ENCODE measurements around the gene VSIG4.

Gene VSIG4

GRCh38 chrX:65999029-65999562 lies 40.8 kb downstream of the VSIG4 start:
- Histone ChIP-seq H2BK15ac (ENCODE audit: low read length) (no peak overlapping the region), H3K23ac (ENCODE audit: low read depth, low read length, poor library complexity) (no peak overlapping the region), H3K4me3 (ENCODE audit: low read length in 2 of 2) (no peak overlapping the region), H3K18ac (ENCODE audit: low read length) (no peak overlapping the region), H3K27me3 (ENCODE audit: control insufficient read depth in 3 of 3, insufficient read depth in 3 of 3, low read depth in 1 of 3, low read length in 3 of 3) (no peaks in the 10 kb centered on the region), H3K9ac (ENCODE audit: low read depth, low read length, poor library complexity) (no peak overlapping the region), H2AK5ac (ENCODE audit: low read depth, low read length) (no peak overlapping the region), H4K91ac (ENCODE audit: low read depth, low read length, poor library complexity) (no peak overlapping the region), H2AFZ (ENCODE audit: low read length) (no peak overlapping the region), H2BK5ac (ENCODE audit: low read length) (no peak overlapping the region), H3K36me3 (replicated peaks in 1 of 2; ENCODE audit: control insufficient read depth in 2 of 2, insufficient read depth in 2 of 2, low read length in 2 of 2) (no peaks in the 10 kb centered on the region), H3K27ac (replicated peaks; ENCODE audit: low read length) (no peak overlapping the region), H3K4me2 (ENCODE audit: insufficient read depth, low read length, poor library complexity, severe bottlenecking) (no peak overlapping the region), H3K4ac (ENCODE audit: low read length) (no peak overlapping the region), H3K79me1 (ENCODE audit: low read depth, low read length) (no peaks in the 10 kb centered on the region), H3K4me1 (ENCODE audit: control insufficient read depth in 2 of 2, insufficient read depth in 1 of 2, low read depth in 1 of 2, low read length in 2 of 2) (no peaks in the 10 kb centered on the region), H2BK12ac (ENCODE audit: low read length) (no peak overlapping the region), H4K8ac (ENCODE audit: low read depth, low read length) (no peak overlapping the region), H3K14ac (ENCODE audit: low read length) (no peak overlapping the region), H2BK120ac (ENCODE audit: low read depth, low read length) (no peak overlapping the region), H3K9me3 (replicated peaks in 1 of 2; ENCODE audit: control insufficient read depth in 2 of 2, insufficient read depth in 1 of 2, low read depth in 1 of 2, low read length in 2 of 2) (no peaks in the 10 kb centered on the region)
- no peak for DNase-seq (ENCODE audit: low spot score)
- no CpG with 5 or more reads among the region's 3 CpGs for WGBS, 2 donors (ENCODE audit: extremely low coverage in 2 of 2, insufficient read length in 2 of 2, insufficient replicate concordance in 1 of 2)

- Histone ChIP-seq H3K27me3 (ENCODE audit: control insufficient read depth in 3 of 3, insufficient read depth in 3 of 3, low read depth in 1 of 3, low read length in 3 of 3) (no peaks in the 10 kb centered on the region), H2AFZ (ENCODE audit: low read length) (no peak overlapping the region), H2BK15ac (ENCODE audit: low read length) (no peak overlapping the region), H2BK120ac (ENCODE audit: low read depth, low read length) (no peak overlapping the region), H2BK12ac (ENCODE audit: low read length) (no peak overlapping the region), H2BK5ac (ENCODE audit: low read length) (no peak overlapping the region), H2AK5ac (ENCODE audit: low read depth, low read length) (no peak overlapping the region), H3K23ac (ENCODE audit: low read depth, low read length, poor library complexity) (no peak overlapping the region), H3K27ac (replicated peaks; ENCODE audit: low read length) (no peak overlapping the region), H3K18ac (ENCODE audit: low read length) (no peak overlapping the region), H4K91ac (ENCODE audit: low read depth, low read length, poor library complexity) (no peak overlapping the region), H4K8ac (ENCODE audit: low read depth, low read length) (no peak overlapping the region), H3K14ac (ENCODE audit: low read length) (no peak overlapping the region), H3K4me3 (ENCODE audit: low read length in 2 of 2) (no peak overlapping the region), H3K9me3 (replicated peaks in 1 of 2; ENCODE audit: control insufficient read depth in 2 of 2, insufficient read depth in 1 of 2, low read depth in 1 of 2, low read length in 2 of 2) (no peaks in the 10 kb centered on the region), H3K4ac (ENCODE audit: low read length) (no peak overlapping the region), H3K36me3 (replicated peaks in 1 of 2; ENCODE audit: control insufficient read depth in 2 of 2, insufficient read depth in 2 of 2, low read length in 2 of 2) (no peaks in the 10 kb centered on the region), H3K4me2 (ENCODE audit: insufficient read depth, low read length, poor library complexity, severe bottlenecking) (no peak overlapping the region), H3K4me1 (ENCODE audit: control insufficient read depth in 2 of 2, insufficient read depth in 1 of 2, low read depth in 1 of 2, low read length in 2 of 2) (no peaks in the 10 kb centered on the region), H3K79me1 (ENCODE audit: low read depth, low read length) (no peaks in the 10 kb centered on the region), H3K9ac (ENCODE audit: low read depth, low read length, poor library complexity) (no peak overlapping the region)
- no peak for DNase-seq (ENCODE audit: low spot score)
- no CpG with 5 or more reads among the region's 2 CpGs for WGBS, 2 donors (ENCODE audit: extremely low coverage in 2 of 2, insufficient read length in 2 of 2, insufficient replicate concordance in 1 of 2)
Measured at GRCh38 chrX:65997978-65998717, 41.7 kb downstream of the VSIG4 start.

DNA sequence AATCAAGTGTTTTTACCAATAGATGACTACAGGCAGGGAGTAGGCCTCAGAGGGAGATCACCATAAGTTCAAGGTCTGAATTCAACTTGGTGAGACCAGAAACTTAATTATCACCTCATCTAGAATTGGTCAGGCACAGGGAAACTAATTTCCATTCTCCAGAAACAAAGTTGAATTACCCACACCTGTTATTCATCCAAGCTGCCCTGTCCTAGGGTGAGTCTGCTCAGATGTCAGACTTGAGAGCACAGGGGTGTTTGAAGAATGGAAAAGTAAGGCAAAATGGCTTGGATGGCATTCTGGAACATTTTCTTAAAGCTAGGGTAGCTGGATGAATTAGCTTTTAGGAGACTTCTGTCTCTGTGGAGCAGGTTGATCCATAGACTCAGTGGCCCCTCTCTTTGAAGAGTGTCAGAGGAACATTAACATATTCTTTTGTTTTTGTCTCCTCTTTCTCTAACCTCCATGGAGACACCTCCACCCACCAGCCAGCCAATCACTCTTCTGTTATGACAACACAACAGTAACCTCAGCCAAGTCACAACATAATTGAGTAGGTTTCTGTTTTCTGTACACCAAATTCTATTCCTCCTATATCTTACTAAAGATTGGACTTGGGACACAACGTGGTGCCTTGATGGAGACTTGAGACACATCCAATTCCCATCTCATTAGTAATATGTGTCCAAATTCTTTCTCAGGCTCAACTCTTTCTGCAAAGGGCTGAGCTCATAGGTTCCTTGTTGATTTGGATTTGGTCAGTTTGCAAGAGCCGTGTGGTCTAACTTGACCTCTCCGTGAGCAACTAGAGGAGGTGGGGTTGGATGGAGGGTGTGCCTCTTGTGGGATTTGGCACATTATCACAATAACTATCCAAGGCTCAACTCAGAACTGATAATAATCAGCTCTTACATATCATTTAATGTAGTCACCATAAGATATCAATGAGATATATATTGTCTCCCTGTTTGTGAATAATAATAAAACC lies 45.1 kb downstream of the VSIG4 start:
- Histone ChIP-seq H2BK120ac (ENCODE audit: low read depth, low read length) (no peak overlapping the region), H2AK5ac (ENCODE audit: low read depth, low read length) (no peak overlapping the region), H3K4me2 (ENCODE audit: insufficient read depth, low read length, poor library complexity, severe bottlenecking) (no peak overlapping the region), H2BK5ac (ENCODE audit: low read length) (no peak overlapping the region), H3K9me3 (replicated peaks in 1 of 2; ENCODE audit: control insufficient read depth in 2 of 2, insufficient read depth in 1 of 2, low read depth in 1 of 2, low read length in 2 of 2) (no peaks in the 10 kb centered on the region), H3K4ac (ENCODE audit: low read length) (no peak overlapping the region), H3K9ac (ENCODE audit: low read depth, low read length, poor library complexity) (no peak overlapping the region), H3K27ac (replicated peaks; ENCODE audit: low read length) (no peak overlapping the region), H4K91ac (ENCODE audit: low read depth, low read length, poor library complexity) (no peak overlapping the region), H2AFZ (ENCODE audit: low read length) (no peak overlapping the region), H3K4me3 (ENCODE audit: low read length in 2 of 2) (no peak overlapping the region), H3K18ac (ENCODE audit: low read length) (no peak overlapping the region), H4K8ac (ENCODE audit: low read depth, low read length) (no peak overlapping the region), H2BK12ac (ENCODE audit: low read length) (no peak overlapping the region), H3K36me3 (replicated peaks in 1 of 2; ENCODE audit: control insufficient read depth in 2 of 2, insufficient read depth in 2 of 2, low read length in 2 of 2) (no peaks in the 10 kb centered on the region), H3K14ac (ENCODE audit: low read length) (no peak overlapping the region), H3K4me1 (ENCODE audit: control insufficient read depth in 2 of 2, insufficient read depth in 1 of 2, low read depth in 1 of 2, low read length in 2 of 2) (no peaks in the 10 kb centered on the region), H3K27me3 (ENCODE audit: control insufficient read depth in 3 of 3, insufficient read depth in 3 of 3, low read depth in 1 of 3, low read length in 3 of 3) (no peaks in the 10 kb centered on the region), H3K79me1 (ENCODE audit: low read depth, low read length) (no peaks in the 10 kb centered on the region), H3K23ac (ENCODE audit: low read depth, low read length, poor library complexity) (no peak overlapping the region), H2BK15ac (ENCODE audit: low read length) (no peak overlapping the region)
- no peak for DNase-seq (ENCODE audit: low spot score)
- no CpG with 5 or more reads among the region's 3 CpGs for WGBS, 2 donors (ENCODE audit: extremely low coverage in 2 of 2, insufficient read length in 2 of 2, insufficient replicate concordance in 1 of 2)

- H3K9me3 ChIP-seq (replicated peaks in 1 of 2; ENCODE audit: control insufficient read depth in 2 of 2, insufficient read depth in 1 of 2, low read depth in 1 of 2, low read length in 2 of 2): no peaks in the 10 kb centered on the region
- H2BK12ac ChIP-seq (ENCODE audit: low read length): no peak overlapping the region
- H3K4me2 ChIP-seq (ENCODE audit: insufficient read depth, low read length, poor library complexity, severe bottlenecking): no peak overlapping the region
- no CpG with 5 or more reads among the region's 2 CpGs for WGBS, 2 donors (ENCODE audit: extremely low coverage in 2 of 2, insufficient read length in 2 of 2, insufficient replicate concordance in 1 of 2)
- no peak overlapping the region for H2BK120ac ChIP-seq (ENCODE audit: low read depth, low read length)
- H3K4me1 ChIP-seq (ENCODE audit: control insufficient read depth in 2 of 2, insufficient read depth in 1 of 2, low read depth in 1 of 2, low read length in 2 of 2): no peaks in the 10 kb centered on the region
- H3K9ac ChIP-seq (ENCODE audit: low read depth, low read length, poor library complexity): no peak overlapping the region
- DNase-seq (ENCODE audit: low spot score): no peak
- H2BK15ac ChIP-seq (ENCODE audit: low read length): no peak overlapping the region
- H3K36me3 ChIP-seq (replicated peaks in 1 of 2; ENCODE audit: control insufficient read depth in 2 of 2, insufficient read depth in 2 of 2, low read length in 2 of 2): no peaks in the 10 kb centered on the region
- H3K4ac ChIP-seq (ENCODE audit: low read length): no peak overlapping the region
- H4K8ac ChIP-seq (ENCODE audit: low read depth, low read length): no peak overlapping the region
- H3K27ac ChIP-seq (replicated peaks; ENCODE audit: low read length): no peak overlapping the region
- H4K91ac ChIP-seq (ENCODE audit: low read depth, low read length, poor library complexity): no peak overlapping the region
- no peak overlapping the region for H3K14ac ChIP-seq (ENCODE audit: low read length)
- H2AK5ac ChIP-seq (ENCODE audit: low read depth, low read length): no peak overlapping the region
- H3K27me3 ChIP-seq (ENCODE audit: control insufficient read depth in 3 of 3, insufficient read depth in 3 of 3, low read depth in 1 of 3, low read length in 3 of 3): no peaks in the 10 kb centered on the region
- no peak overlapping the region for H3K23ac ChIP-seq (ENCODE audit: low read depth, low read length, poor library complexity)
- H3K79me1 ChIP-seq (ENCODE audit: low read depth, low read length): no peaks in the 10 kb centered on the region
- H2BK5ac ChIP-seq (ENCODE audit: low read length): no peak overlapping the region
- H2AFZ ChIP-seq (ENCODE audit: low read length): no peak overlapping the region
- H3K18ac ChIP-seq (ENCODE audit: low read length): no peak overlapping the region
- no peak overlapping the region for H3K4me3 ChIP-seq (ENCODE audit: low read length in 2 of 2)
Measured at GRCh38 chrX:65993915-65994460, 45.9 kb downstream of the VSIG4 start.

Data from neuronal stem cell (in vitro differentiated cells).